Kidney capillary endothelial cell (primary cell): Measurements from ENCODE around the gene ARMH3.
"Not testable (repeated sequence)": the region's sequence is repeated elsewhere in the genome, so short reads cannot be mapped to it uniquely, and the experiment has no call there.

Source experiments
- DNase-seq: peaks from one replicate; pipeline ENCODE4 v3.0.0-alpha.2; 2018; ENCODE audit warnings: low spot score

The ARMH3 gene

DNA sequence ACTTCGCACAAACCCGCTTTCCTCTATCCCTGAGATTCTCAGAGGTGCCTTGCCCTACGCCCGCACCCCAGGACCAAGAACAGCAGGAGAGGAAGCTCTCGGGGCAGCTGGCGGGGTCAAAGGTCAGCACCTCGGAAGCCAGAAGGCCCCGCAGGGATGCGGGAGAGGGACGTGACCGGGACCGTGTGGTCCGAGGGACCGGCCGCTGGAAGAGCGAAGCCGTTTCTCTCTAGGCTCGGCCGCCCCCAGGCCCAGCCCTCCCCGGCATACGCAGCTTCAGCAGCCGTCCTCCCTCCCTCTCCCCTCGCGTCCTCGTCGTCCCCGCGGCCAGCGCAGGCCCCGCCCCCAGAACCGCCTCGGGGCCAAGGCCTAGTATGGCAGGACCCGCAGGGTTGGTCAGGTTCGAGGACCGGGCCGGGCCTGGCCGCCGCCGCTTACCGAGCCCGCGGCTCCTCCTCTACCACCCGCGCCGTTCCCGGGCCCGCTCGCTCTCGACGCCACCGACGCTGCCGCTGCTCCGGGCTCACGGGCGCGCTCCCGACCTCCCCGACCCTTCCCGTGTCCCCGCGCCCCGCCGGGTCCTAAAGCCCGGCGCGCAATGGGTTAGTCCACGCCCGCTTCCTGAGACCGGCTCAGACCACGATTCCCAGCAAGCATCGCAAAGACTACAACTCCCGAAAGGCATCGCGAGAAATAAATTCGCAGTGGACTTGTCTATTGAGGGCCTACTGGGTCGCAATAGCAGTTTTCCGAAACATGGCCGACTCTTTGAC, at the start of gene ARMH3:
TSS of gene ARMH3 (minus strand) at position 527 of the 773 bp plus-strand sequence. CDS start 16,059 bp downstream, outside the sequence.
- peak; percentile 94 for DNase-seq

GRCh38 chr10:102102421-102102820, 46.4 kb upstream of the ARMH3 start:
- DNase-seq: no peak

- DNase-seq: no peak
Observed at GRCh38 chr10:102101152-102101551, 45.2 kb upstream of the ARMH3 start.

DNA sequence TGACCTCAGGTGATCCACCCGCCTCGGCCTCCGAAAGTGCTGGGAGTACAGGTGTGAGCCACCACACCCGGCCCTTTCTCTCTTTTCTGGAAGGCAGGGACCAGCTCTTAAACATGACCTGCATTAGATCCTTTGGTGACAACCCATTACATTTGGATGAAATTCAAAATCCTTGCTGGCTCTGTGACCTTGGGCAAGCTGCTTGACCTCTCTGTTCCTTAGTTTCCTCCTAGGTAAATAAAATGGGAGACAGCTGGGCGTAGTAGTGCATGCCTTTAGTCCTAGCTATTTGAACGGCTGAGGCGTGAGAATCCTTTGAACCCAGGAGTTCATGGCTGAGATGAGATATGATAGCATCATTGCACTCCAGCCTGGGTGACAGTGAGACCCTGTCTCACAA, 40.5 kb upstream of the ARMH3 start:
- DNase-seq: no peak

DNA sequence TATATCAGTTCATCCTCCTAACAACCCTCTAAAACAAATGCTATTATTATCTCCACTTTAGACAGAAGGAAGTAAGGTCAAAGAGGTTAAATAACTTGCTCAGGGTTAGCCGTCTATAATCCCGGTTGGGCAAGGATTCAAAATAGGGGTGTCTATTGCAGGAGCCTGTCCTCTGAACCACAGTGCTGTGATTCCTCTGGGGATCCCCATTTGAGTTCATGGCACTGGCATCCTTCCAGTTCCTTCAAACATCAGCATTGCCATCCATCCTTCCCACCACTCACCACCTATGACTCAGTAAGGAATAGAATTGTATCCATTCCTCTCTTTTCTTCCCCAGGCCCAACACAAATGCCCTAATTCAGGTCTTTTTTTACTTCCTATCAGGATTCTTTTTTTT, 34.8 kb upstream of the ARMH3 start:
- no peak for DNase-seq

GRCh38 chr10:102086196-102086595, 30.2 kb upstream of the ARMH3 start:
- DNase-seq: no peak

DNA sequence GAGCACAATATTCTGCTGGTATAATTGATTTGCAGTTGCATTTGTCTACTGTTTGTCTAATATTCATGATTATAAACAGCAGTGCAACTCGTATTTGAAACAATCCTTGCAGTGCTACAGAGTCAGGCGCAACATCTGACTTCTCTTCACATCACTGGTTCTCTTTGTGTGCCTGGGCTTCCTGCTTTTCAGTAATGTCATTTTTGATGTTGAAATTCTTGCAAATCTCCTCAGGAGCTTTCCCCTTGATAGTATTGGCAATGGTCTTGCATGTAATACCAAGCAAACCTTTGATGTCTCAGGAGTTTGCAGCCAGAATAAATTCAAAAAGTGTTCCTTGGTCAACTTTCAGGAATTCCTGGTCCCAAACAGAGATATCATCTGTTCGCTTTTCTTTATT, 29.4 kb upstream of the ARMH3 start:
- no peak for DNase-seq

DNA sequence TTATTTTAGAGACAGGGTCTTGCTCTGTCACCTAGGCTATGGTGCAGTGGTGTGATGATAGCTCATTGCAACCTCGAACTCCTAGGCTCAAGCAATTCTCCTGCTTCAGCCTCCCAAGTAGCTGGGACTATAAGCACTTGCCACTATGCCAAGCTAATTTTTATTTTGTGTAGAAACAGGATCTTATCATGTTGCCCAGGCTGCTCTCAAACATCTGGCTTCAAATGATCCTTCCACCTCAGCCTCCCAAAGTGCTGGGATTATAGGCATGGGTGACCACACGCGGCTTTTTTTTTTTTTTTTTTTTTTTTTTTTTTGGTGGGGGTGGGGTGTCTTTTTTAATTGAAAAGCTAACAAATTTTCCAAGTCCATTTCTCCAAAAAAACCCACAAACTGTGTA, 27.6 kb upstream of the ARMH3 start:
- DNase-seq: no peak

- DNase-seq: peak; percentile 67
Observed at GRCh38 chr10:102072673-102073527, 16.9 kb upstream of the ARMH3 start.

DNA sequence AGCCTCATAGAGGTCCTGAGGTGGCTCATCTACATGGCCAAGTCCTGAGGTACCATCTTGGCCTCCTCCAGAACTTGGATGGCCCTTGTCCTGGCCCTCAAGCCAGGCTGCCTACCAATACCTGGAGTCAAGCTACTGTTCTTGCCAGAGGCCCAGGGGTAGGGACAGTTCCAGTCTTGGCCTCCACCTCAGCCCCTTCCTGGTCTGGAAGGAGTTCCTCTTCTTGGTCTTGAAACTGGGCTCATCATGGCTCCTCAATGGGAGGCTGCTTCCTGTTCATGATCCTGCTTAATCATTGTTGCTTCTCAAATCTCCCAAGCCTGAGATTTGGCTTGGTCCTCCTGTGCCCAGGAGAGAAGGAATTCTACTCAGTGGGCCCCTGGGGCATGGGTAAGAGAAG, 13.1 kb upstream of the ARMH3 start:
- DNase-seq: no peak

DNA sequence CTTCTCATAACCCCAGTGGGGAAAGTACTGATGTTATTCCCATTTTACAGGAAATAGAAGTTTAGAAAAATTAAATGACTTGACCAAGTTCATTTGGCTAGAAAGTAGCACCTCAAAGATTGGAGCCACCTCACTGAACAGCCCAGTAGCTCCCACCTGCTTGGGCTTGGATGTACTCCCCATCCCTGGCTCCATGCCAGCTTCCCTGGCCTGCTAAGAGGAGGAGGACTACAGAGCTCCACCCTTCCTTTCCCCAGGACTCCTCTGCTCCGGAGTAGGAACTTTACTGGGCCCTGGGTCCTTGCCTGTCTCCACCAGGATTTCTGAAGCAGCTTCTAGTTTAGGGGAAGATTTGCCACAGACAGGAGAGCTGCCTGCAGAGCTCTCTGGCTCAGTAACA, 12.2 kb upstream of the ARMH3 start:
- DNase-seq: no peak

GRCh38 chr10:102067091-102067916, 11.3 kb upstream of the ARMH3 start:
- DNase-seq: no peak

GRCh38 chr10:102066399-102067088, 10.6 kb upstream of the ARMH3 start:
- no peak for DNase-seq

GRCh38 chr10:102065561-102066398, 9.8 kb upstream of the ARMH3 start:
- peak; percentile 25 for DNase-seq

GRCh38 chr10:102064868-102065560, 9.0 kb upstream of the ARMH3 start, which contains the start of gene HPS6:
HPS6 (plus strand) TSS chr10:102065349; CDS start chr10:102065475, 126 bp downstream.
- peak; percentile 74 for DNase-seq

DNA sequence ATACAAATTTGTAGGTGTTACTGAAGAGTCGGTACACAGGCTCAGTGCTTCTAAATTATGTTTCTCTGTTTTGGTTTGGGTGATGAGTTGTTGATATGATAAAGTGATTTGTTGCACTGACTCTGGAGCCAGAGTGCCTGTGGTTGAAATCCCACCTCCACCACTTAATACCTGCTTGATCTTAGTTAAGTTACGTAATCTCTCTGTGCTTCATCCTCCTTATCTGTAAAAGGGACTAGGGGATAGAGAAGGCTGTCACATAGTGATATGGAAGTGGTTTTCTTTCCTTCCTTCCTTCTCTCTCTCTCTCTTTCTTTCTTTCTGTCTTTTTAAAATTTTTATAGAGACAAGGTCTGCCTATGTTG, 8.5 kb upstream of the ARMH3 start:
- no peak for DNase-seq

- no peak for DNase-seq
Observed at GRCh38 chr10:102059987-102060386, 4.0 kb upstream of the ARMH3 start.

- not testable (repeated sequence) for DNase-seq
Observed at GRCh38 chr10:102054881-102055646, 909 bp downstream of the ARMH3 start.

DNA sequence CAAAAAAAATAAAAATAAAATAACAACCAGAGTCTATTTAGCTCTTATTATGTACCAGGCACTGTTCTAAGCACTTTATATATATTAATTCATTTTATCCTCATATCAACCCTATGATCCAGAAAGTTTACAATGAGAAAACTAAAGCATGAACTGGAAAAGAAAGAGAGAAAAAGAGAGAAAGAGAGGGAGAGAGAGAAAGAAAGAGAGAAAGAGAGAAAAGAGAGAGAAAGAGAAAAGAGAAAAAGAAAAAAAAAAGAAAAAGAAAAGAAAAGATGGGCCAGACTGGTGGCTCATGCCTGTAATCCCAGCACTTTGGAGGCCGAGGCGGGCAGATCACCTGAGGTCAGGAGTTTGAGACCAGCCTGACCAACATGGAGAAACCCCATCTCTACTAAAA, 9.9 kb downstream of the ARMH3 start:
- no peak for DNase-seq
